Tongue (tissue), 2 donors: ENCODE data around the gene MAST2. TPM values are rescaled to one million over a fixed set of nuclear protein-coding genes. Genes with fewer than 3 reads are reported as not detected.
"Not testable (repeated sequence)": the region's sequence is repeated elsewhere in the genome, so short reads cannot be mapped to it uniquely, and the experiment has no call there.

ENCODE experiments used
- DNase-seq: peaks from one replicate; pipeline ENCODE4 v3.0.0-alpha.2; 2015
- total RNA-seq: library from RNA; depleted of rRNA; stranded (reverse); fragments of >200 nt; gene quantifications from one replicate; pipeline ENCODE4 v1.2.3, GENCODE V29; 2014

Gene MAST2
- total RNA-seq, 1 donor from 2014 or later: 68.1 TPM

- no peak for DNase-seq
These were observed 90.9 kb downstream of the MAST2 start for GRCh38 chr1:45894331-45894730.

GRCh38 chr1:45894921-45895320 is 91.5 kb downstream of the MAST2 start:
- DNase-seq: no peak

- DNase-seq: no peak
These were observed 92.0 kb downstream of the MAST2 start for GRCh38 chr1:45895406-45895805.

- DNase-seq: no peak
These were observed 103.5 kb downstream of the MAST2 start for GRCh38 chr1:45906883-45907282.

- no peak for DNase-seq
These were observed 105.3 kb downstream of the MAST2 start for GRCh38 chr1:45908611-45909140.

- no peak for DNase-seq
These were observed 108.2 kb downstream of the MAST2 start for GRCh38 chr1:45911634-45912033.

GRCh38 chr1:45913183-45913683 is 109.8 kb downstream of the MAST2 start:
- DNase-seq: peak; percentile 71

GRCh38 chr1:45913731-45914501 is 110.5 kb downstream of the MAST2 start:
- DNase-seq: no peak

- DNase-seq: no peak
These were observed 111.4 kb downstream of the MAST2 start for GRCh38 chr1:45914836-45915235.

GRCh38 chr1:45922374-45922773 is 119.0 kb downstream of the MAST2 start:
- no peak for DNase-seq

- DNase-seq: no peak
These were observed 119.4 kb downstream of the MAST2 start for GRCh38 chr1:45922813-45923212.

GRCh38 chr1:45923343-45923742 is 119.9 kb downstream of the MAST2 start:
- DNase-seq: no peak

GRCh38 chr1:45924736-45925135 is 121.3 kb downstream of the MAST2 start:
- no peak for DNase-seq

- DNase-seq: no peak
These were observed 122.4 kb downstream of the MAST2 start for GRCh38 chr1:45925728-45926287.

GRCh38 chr1:45926330-45926729 is 122.9 kb downstream of the MAST2 start:
- no peak for DNase-seq

- not testable (repeated sequence) for DNase-seq
These were observed 124.0 kb downstream of the MAST2 start for GRCh38 chr1:45927231-45927915.

- DNase-seq: no peak
These were observed 125.2 kb downstream of the MAST2 start for GRCh38 chr1:45928486-45929205.

- no peak for DNase-seq
These were observed 125.9 kb downstream of the MAST2 start for GRCh38 chr1:45929257-45929687.

GRCh38 chr1:45930258-45931150 is 127.1 kb downstream of the MAST2 start:
- DNase-seq: no peak

GRCh38 chr1:45932205-45932604 is 128.8 kb downstream of the MAST2 start:
- not testable (repeated sequence) for DNase-seq

- no peak for DNase-seq
These were observed 131.5 kb downstream of the MAST2 start for GRCh38 chr1:45934947-45935346.
